Brain pericyte (primary cell): ENCODE results near the gene CD300E.

Experiments used
- DNase-seq: peaks from one replicate; pipeline ENCODE4 v3.0.0-alpha.2; 2012; ENCODE audit warnings: low read depth, low spot score

Gene CD300E

GRCh38 chr17:74566132-74566753 lies 57.3 kb downstream of the CD300E start:
- no peak for DNase-seq

DNA sequence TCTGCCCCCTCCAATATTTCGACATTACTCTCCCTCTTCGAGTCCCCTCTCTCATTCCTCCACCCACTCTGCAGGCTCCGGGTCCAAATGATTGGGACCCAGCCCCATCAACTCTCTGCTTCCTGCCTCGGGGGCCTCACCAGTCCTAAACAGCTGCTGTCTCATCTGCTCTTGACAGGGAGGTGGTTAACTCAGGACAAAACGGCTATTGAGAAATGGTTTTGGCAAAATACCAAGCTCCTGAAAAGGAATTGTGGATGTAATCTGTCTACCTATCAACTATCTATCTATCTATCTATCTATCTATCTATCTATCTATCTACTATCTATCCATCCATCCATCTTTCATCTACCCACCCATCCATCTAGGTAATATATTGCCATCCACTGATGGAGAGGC lies 58.4 kb downstream of the CD300E start:
- no peak for DNase-seq

DNA sequence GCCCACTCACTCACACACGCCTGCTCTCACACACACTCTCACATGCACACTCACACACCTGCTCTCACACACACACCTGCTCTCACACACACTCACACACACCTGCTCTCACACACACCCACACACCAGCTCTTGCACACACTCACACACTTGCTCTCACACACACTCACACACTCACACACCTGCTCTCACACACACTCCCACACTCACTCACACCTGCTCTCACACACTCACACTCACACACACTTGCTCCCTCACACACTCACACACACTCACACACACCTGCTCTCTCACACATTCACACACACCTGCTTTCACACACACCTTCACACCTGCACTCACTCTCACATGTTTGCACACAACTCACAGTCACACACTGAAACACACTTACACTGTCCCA lies 60.2 kb downstream of the CD300E start:
- no peak for DNase-seq

GRCh38 chr17:74561586-74561985 lies 62.0 kb downstream of the CD300E start:
- DNase-seq = no peak
